Left cardiac atrium (tissue), 4 donors: ENCODE data around the gene HACL1. TPM values are rescaled to one million over a fixed set of nuclear protein-coding genes. Genes with fewer than 3 reads are reported as not detected.

Experiments
- ATAC-seq, 2 donors: fragments of 200-7000 bp; cut with Tn5 transposase; one replicate each; pipeline ENCODE4 v1.9.1; 2020; ENCODE audit warnings: mild to moderate bottlenecking in 2 of 2, moderate library complexity in 2 of 2
- DNase-seq: peaks from one replicate; pipeline ENCODE4 v3.0.0-alpha.2; 2020
- intact Hi-C, 2 donors: fragments of 100-400 bp; cut with DNase I; formaldehyde crosslinking; loops; one replicate each; pipeline versions ENCODE4 v1.14.1 to v1.15.1; 2022 to 2023
- total RNA-seq, 2 donors: library from RNA; stranded (reverse); fragmentation: NEBNext Ultra II Directional; extraction: Animal tissue kit (Norgen Biotek cat#: 25700); gene quantifications; one replicate each; pipeline ENCODE4 v1.2.1, GENCODE V29; 2021
- donor health status: DM: no; HTN: yes; CAD: no.
- donor health status: DM: no; HTN: yes; CAD: no; lungs with severe emphysema.
- donor health status: DM: yes; HTN: yes; CAD: no.
- donor health status: Dilated cardiomyopathy.

Gene HACL1
- total RNA-seq, 2 donors from 2014 or later, result 11.0 to 13.2 TPM

DNA sequence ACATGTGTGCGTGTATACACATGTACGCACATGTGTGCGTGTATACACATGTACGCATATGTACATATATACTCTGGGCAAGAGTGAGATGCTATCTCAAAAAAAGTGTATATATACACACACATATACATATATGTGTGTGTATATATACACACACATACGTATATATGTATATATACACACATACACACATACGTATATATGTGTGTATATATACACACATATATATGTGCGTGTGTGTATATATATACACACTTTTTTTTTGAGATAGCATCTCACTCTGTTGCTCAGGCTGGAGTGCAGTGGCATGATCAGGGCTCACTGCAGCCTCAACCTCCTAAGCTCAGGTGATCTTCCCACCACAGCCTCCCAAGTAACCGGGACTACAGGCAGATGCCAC lies 8.4 kb downstream of the HACL1 start:
- intact Hi-C loops, result no loop called here
- no peak for ATAC-seq

DNA sequence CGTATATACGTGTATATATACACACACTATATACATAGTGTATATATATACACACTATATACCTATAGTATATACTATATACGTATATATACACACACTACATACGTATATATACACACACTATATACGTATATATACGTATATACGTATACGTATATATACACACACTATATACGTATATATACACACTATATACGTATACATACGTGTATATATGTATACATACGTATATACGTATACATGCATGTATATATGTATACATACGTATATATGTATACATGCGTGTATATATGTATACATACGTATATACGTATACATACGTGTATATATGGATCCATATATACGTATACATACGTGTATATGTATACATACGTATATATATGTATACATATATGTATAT lies 9.4 kb downstream of the HACL1 start:
- intact Hi-C loops, result no loop called here
- ATAC-seq (no peak), DNase-seq (no peak)

More for the DNA sequence above, 8.4 kb downstream of the HACL1 start:
- no peak for DNase-seq

DNA sequence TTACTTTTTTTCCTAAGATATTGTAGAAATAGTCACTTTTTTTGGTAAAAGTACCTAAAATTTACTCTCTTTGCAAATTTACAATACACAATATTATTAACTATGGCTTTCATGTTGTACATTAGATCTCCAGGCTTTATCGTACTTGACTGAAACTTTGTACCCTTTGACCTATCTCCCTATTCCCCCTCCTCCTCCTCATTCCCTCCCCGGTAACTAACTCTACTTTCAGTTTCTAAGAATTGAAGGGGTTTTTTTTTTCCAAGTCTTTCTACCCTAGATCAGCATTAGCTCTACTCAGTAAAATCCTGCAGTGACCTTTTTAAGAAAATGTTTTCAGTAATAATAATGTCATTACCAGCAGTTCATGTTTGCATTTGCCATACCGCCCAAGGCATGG lies 10.1 kb downstream of the HACL1 start:
- no peak for DNase-seq
- no peak for ATAC-seq
- intact Hi-C loops, result no loop called here

DNA sequence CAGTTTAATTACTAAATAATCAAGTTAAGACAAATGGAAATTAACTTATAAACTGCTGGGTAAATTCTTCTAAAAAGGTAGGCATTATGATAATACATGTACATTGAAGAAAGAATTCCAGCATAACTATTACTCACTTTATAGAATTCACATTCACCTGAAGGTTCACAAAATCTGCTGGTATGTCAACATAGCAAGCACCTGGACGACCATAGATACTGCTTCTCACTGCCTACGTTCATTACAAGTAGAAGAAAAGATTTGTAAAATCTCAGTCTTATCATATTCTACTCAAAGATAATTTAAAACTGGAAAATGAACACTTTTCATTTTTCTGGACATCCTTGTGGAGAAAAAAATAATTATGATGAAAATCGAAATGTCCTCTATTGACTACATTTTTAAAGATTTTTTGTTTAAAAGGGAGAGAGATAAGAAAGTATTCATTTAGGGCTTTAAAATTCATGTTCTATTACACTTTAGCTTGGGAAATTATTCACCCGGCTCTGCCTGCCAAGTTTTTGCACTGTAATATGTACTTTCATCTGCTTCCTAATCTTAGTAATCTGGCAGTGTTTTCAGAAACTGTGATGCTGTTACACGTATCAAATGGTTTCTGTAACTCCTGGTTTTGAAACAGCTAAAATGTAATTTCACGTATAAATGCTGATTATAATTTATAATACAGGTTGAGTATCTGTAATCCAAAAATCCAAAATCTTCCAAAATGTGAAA lies 16.1 kb downstream of the HACL1 start:
- ATAC-seq (peak in 1 of 2 donors; percentile 64), DNase-seq (no peak)
- intact Hi-C loops, result no loop called here

DNA sequence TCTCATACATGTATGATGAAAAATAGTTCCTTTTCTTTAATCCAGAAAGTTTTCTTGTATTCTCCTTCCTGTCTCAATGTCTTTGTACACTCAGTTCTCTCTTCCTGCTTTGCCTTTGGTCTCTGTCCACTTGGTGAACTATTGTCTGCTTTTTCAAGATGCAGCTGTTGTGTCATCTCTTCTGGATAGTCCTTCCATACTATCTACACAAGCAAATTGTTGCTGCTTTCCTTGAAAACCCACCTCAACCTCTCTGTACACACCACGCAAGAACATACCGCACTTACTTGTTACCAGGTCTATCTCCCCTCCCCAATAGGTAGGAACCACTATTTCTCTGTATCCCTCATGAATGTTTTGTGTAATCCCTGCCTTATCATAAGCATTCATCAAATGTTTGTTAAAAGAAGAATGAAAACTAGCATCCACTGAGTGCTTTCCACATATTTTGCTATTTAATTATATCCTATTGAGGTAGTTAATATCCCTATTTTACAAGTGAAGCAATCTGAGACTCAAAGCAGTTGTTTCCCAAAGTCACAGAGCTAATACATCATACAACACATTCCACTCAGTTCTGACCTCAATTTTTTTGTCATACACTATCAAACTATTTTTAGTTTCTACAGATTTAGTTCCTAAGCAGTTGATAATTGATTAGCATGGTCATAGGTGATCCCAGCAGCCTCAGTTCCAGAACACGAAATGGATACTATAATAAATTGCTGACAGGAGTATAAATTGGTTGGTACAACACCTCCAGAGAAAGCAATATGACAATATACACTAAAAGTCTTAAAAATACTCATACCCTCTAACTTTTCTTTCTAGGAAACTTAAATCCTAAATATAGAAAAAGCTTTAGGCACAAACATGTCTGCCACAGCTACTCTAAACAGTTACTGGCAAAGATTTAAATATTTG lies 19.6 kb downstream of the HACL1 start:
- intact Hi-C loops, result no loop called here
- DNase-seq, result no peak
- no peak for ATAC-seq

- ATAC-seq, result no peak
- intact Hi-C loops, result no loop called here
- DNase-seq, result no peak
These were observed 22.3 kb downstream of the HACL1 start for GRCh38 chr3:15579051-15579450.

DNA sequence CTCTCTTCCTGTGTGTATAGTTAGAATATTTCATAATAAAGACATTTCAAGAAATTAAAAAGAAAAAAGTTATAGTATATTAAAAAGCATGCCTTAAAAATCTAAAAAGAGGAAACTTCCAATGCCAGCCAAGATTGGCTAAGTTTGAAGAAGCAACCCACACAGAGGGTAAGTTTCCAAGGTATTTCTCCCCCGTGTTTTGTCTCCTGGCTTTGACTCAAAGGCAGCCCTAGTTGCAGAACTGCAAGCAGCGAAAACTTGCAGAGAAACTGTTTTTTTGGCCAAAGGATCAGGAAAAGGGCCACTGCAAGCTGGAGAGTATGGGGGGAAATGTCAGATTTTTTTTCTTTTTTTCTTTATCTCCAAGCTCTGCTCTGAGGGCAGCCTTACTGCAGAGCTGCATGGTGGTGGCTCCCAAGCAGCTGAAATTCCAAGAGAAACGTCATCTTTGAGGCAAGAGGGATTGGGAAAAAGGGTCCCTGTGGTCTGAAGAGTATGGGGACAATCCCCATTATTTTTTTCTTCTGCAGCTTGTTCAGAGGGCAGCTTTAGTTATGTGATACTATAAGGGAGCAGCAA lies 23.0 kb downstream of the HACL1 start:
- intact Hi-C loops, result no loop called here
- DNase-seq (no peak), ATAC-seq (peak; percentile 44 to 68)

DNA sequence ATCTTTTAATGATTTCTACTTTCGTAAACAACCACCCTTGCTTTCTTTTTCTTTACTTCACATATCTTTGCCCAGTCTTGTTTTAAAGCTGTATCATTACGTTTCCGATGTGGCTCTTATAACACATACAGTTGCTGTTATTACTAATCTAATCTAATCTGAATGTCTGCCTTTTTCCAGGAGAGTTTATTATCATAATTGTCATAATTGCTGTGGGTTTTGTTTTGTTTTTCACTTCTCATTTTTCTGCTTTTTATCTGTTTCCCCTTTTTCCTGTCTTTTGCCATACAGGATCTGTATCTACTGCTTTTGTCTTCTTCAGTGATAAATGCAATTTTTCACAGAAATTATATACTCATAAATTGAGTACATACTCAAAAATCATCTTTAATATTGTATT lies 24.9 kb downstream of the HACL1 start:
- intact Hi-C loops, result no loop called here
- ATAC-seq (no peak), DNase-seq (no peak)

DNA sequence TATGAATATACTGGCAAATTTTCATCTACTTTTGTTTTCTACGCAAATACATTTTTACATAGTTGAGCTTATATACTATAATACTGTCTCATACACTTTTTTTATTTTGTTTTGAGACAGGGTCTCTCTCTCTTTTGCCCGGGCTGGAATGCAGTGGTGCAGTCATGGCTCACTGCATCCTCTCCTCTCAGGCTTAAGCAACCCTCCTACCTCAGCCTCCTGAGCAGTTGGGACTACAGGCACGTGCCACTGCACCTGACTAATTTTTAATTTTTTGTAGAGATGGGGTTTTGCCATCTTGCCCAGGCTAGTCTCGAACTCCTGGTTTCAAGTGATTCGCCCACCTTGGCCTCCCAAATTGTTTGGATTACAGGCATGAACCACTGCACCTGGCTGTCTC lies 25.9 kb downstream of the HACL1 start:
- intact Hi-C loops, result no loop called here
- ATAC-seq, result no peak

GRCh38 chr3:15572138-15572537 lies 29.2 kb downstream of the HACL1 start:
- intact Hi-C loops, result no loop called here
- ATAC-seq (no peak), DNase-seq (no peak)

More for the DNA sequence above, 25.9 kb downstream of the HACL1 start:
- DNase-seq, result no peak

- no peak for DNase-seq
- intact Hi-C loops, result loop anchor here in 1 of 2 donors (10.0 kb wide), 1 partner anchor 318 kb away; no protein-coding TSS in a partner anchor
- ATAC-seq, result no peak
These were observed 38.2 kb downstream of the HACL1 start for GRCh38 chr3:15563190-15563589.

GRCh38 chr3:15562560-15562959 lies 38.8 kb downstream of the HACL1 start:
- ATAC-seq, result no peak
- intact Hi-C loops, result loop anchor here in 1 of 2 donors (10.0 kb wide), 1 partner anchor 318 kb away; no protein-coding TSS in a partner anchor
- DNase-seq, result no peak

DNA sequence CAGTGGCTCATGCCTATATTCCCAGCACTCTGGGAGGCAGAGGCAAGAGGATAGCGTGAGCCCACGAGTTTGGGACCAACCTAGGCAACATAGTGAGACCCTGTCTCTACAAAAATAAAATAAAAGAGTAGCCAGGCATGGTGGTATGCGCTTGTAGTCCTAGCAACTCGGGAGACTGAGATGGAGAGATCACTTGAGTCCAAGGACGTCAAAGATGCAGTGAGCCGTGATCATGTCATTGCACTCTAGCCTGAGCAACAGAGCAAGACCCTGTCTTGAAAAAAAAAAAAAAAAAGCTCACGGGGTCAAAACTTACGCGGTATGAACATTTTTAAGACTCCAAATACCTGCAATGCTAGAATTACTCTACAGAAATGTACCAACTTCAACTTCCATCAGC lies 42.8 kb downstream of the HACL1 start:
- DNase-seq, result no peak
- ATAC-seq, result no peak
- intact Hi-C loops, result loop anchor here (5.0 to 10.0 kb wide), 5 partner anchors 131 to 451 kb away; partner anchors contain the start of genes EAF1 (in 2 of the 2) and METTL6 (in 2 of the 2)

GRCh38 chr3:15557511-15557946 lies 43.8 kb downstream of the HACL1 start:
- peak; percentile 80 to 89 for ATAC-seq
- DNase-seq, result no peak
- intact Hi-C loops, result loop anchor here (5.0 to 10.0 kb wide), 5 partner anchors 130 to 450 kb away; partner anchors contain the start of genes EAF1 (in 2 of the 2) and METTL6 (in 2 of the 2)

DNA sequence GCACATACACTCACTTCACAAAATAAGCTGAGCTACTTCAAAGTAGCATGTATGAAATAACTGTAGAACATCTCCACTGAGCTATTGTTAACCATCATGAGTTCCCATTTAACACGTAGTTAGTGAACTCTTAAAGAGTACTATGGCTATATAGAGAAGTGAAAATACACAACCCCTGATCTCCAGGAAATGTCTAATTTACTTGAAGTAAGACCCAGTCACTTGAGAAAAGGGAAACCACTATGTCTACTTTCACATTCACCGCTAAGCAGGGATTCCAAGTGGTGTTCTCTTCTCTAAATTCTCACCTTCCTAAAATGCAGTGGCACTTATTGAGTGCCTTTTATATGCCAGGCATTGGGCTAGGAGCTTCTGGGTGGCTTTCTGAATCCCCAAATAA lies 44.9 kb downstream of the HACL1 start:
- peak in 1 of 2 donors; percentile 46 for ATAC-seq
- no peak for DNase-seq
- intact Hi-C loops, result loop anchor here (5.0 to 10.0 kb wide), 5 partner anchors 129 to 449 kb away; partner anchors contain the start of genes EAF1 (in 2 of the 2) and METTL6 (in 2 of the 2)

- intact Hi-C loops, result loop anchor here (10.0 kb wide), 2 partner anchors 129 to 289 kb away; partner anchors contain the start of genes EAF1 (in 1 of the 2) and METTL6 (in 1 of the 2)
- DNase-seq, result no peak
- ATAC-seq, result no peak
These were observed 47.6 kb downstream of the HACL1 start for GRCh38 chr3:15553749-15554148.

- ATAC-seq (no peak), DNase-seq (no peak)
- intact Hi-C loops, result loop anchor here (10.0 kb wide), 2 partner anchors 127 to 287 kb away; partner anchors contain the start of genes EAF1 (in 1 of the 2) and METTL6 (in 1 of the 2)
These were observed 49.5 kb downstream of the HACL1 start for GRCh38 chr3:15551902-15552301.

DNA sequence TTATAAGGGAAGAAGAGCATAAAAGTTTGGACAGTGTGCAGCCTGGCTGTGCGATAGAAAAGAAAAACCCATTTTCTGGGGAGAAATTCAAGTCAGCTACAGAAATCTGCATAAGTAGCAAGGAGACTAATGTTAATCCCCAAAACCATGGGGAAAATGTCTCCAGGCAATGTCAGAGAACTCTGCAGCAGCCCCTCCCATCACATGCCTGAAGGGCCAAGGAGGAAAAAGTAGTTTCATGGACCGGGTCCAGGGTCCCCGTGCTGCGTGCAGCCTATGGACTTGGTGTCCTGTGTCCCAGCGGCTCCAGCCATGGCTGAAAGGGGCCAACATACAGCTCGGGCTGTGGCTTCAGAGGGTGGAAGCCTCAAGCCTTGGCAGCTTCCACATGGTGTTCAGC lies 51.5 kb downstream of the HACL1 start:
- intact Hi-C loops, result loop anchor here (10.0 kb wide), 2 partner anchors 125 to 285 kb away; partner anchors contain the start of genes EAF1 (in 1 of the 2) and METTL6 (in 1 of the 2)
- ATAC-seq, result no peak

DNA sequence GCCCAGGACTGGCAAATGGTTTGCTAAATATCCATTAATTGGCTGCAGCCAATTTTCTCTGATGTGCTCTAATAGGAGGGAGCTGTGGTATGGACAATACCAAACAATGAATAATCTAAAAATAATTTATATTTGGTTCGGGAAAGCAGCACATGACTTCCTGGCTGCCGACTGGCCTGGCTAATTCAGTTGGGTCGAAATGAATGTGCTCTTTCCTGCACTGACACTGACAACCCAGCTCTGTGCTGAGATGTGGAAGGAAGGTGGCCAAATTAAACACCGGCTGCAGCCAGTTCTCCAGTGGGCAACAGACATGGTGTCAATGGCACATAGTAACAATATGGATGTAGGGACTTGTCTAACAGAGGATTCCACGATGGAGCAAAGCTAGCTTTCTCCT lies 58.8 kb downstream of the HACL1 start:
- peak; percentile 31 for DNase-seq
- peak; percentile 57 to 86 for ATAC-seq
- intact Hi-C loops, result no loop called here

More for the DNA sequence above, 51.5 kb downstream of the HACL1 start:
- no peak for DNase-seq
